D721Med (cell line): Measurements from ENCODE around the gene GNAO1.

Source experiments
- DNase-seq: peaks from one replicate; pipeline ENCODE4 v3.0.0; 2011; ENCODE audit warnings: low spot score; ENCODE audit not compliant: insufficient read length
- FAIRE-seq: peaks from 2 replicates; lab custom pipeline; 2011; peaks lifted over from hg19 to GRCh38; lab: Jason Lieb, UNC
- TF ChIP-seq, protein P1 (sequence below): IDR thresholded peaks from 2 replicates; pipeline ENCODE4 v1.5.1; 2012; ENCODE audit warnings: mild to moderate bottlenecking, control low read depth; ENCODE audit not compliant: insufficient read depth; ENCODE audit errors: missing control alignments

GNAO1 gene

GRCh38 chr16:56263711-56264608, 72.7 kb downstream of the GNAO1 start:
- no peak for FAIRE-seq
- TF ChIP-seq, protein P1, sequence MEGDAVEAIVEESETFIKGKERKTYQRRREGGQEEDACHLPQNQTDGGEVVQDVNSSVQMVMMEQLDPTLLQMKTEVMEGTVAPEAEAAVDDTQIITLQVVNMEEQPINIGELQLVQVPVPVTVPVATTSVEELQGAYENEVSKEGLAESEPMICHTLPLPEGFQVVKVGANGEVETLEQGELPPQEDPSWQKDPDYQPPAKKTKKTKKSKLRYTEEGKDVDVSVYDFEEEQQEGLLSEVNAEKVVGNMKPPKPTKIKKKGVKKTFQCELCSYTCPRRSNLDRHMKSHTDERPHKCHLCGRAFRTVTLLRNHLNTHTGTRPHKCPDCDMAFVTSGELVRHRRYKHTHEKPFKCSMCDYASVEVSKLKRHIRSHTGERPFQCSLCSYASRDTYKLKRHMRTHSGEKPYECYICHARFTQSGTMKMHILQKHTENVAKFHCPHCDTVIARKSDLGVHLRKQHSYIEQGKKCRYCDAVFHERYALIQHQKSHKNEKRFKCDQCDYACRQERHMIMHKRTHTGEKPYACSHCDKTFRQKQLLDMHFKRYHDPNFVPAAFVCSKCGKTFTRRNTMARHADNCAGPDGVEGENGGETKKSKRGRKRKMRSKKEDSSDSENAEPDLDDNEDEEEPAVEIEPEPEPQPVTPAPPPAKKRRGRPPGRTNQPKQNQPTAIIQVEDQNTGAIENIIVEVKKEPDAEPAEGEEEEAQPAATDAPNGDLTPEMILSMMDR, result no peak
- no peak for DNase-seq

DNA sequence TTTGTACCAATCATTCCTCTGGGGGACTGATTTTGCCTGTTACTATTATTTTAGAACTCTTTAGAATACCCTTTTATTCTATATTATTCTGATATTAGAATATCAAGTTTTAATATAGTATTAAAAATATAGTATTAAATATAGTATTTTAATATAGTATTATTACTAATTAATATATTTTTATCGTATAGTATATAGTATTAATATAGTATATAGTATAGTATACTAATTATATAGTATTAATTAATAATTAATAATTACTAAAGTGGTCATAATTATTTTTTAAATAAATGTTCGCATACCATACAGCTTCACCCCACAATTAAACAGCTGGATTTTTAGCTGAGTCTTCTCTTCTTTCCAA, 73.3 kb downstream of the GNAO1 start:
- no peak for FAIRE-seq
- DNase-seq, result no peak
- TF ChIP-seq, protein P1, result no peak

- no peak for DNase-seq
- no peak for FAIRE-seq
- TF ChIP-seq, protein P1, result no peak
Measured at GRCh38 chr16:56265184-56265583, 73.9 kb downstream of the GNAO1 start.

GRCh38 chr16:56265746-56266145, 74.5 kb downstream of the GNAO1 start:
- TF ChIP-seq, protein P1, result no peak
- FAIRE-seq, result no peak
- DNase-seq, result no peak

- TF ChIP-seq, protein P1, result no peak
- no peak for FAIRE-seq
- DNase-seq, result no peak
Measured at GRCh38 chr16:56266641-56267607, 75.6 kb downstream of the GNAO1 start.

GRCh38 chr16:56267888-56268287, 76.6 kb downstream of the GNAO1 start:
- FAIRE-seq (no peak), DNase-seq (no peak)
- TF ChIP-seq, protein P1, result no peak
